Small intestine (tissue), 7 donors: ENCODE results near the gene EPN2. TPM values are rescaled to one million over a fixed set of nuclear protein-coding genes. Genes with fewer than 3 reads are reported as not detected.
A peak's percentile ranks its signal among the peaks of the same experiment; 100 is the strongest.

Experiments used
- DNase-seq, 2 donors: peaks; one replicate each; pipeline versions ENCODE4 v3.0.0 to v3.0.0-alpha.2; 2013
- FAIRE-seq: peaks from 2 replicates; lab custom pipeline; 2012; peaks lifted over from hg19 to GRCh38; lab: Jason Lieb, UNC
- H3K27ac ChIP-seq, 3 donors: one replicate each; pipeline ENCODE4 v1.5.1; 2013; ENCODE audit warnings: low read length in 2 of 3, mild to moderate bottlenecking in 2 of 3, control low read depth in 1 of 3, inconsistent platforms in 1 of 3, low read depth in 1 of 3, moderate library complexity in 1 of 3
- H3K27me3 ChIP-seq, 3 donors: one replicate each; pipeline ENCODE4 v1.6.1; 2013; ENCODE audit warnings: low read length in 3 of 3, inconsistent platforms in 1 of 3; ENCODE audit not compliant: control insufficient read depth in 3 of 3, insufficient read depth in 3 of 3
- H3K36me3 ChIP-seq, 3 donors: one replicate each; pipeline ENCODE4 v1.6.1; 2013; ENCODE audit warnings: low read length in 3 of 3, inconsistent platforms in 1 of 3, low read depth in 1 of 3, mild to moderate bottlenecking in 1 of 3, moderate library complexity in 1 of 3; ENCODE audit not compliant: control insufficient read depth in 3 of 3, insufficient read depth in 2 of 3
- H3K4me1 ChIP-seq, 3 donors: one replicate each; pipeline ENCODE4 v1.6.1; 2013; ENCODE audit warnings: low read length in 2 of 3, inconsistent platforms in 1 of 3, low read depth in 1 of 3, mild to moderate bottlenecking in 1 of 3, moderate library complexity in 1 of 3; ENCODE audit not compliant: control insufficient read depth in 3 of 3, insufficient read depth in 2 of 3
- H3K4me3 ChIP-seq, 3 donors: one replicate each; pipeline ENCODE4 v1.5.1; 2013; ENCODE audit warnings: low read length in 3 of 3, control low read depth in 1 of 3, inconsistent platforms in 1 of 3, low read depth in 1 of 3, mild to moderate bottlenecking in 1 of 3, moderate library complexity in 1 of 3
- H3K9me3 ChIP-seq, 2 donors: one replicate each; pipeline ENCODE4 v1.6.1; 2013; ENCODE audit warnings: low read depth in 1 of 2, low read length in 1 of 2; ENCODE audit not compliant: control insufficient read depth in 2 of 2, insufficient read depth in 1 of 2
- WGBS, 3 donors: extraction: QIAGEN DNeasy Blood & Tissue Kit; methylation state at CpG; one replicate each; pipeline ENCODE4 v1.1.7; 2013; 5-methylcytosine and 5-hydroxymethylcytosine counted together
- polyA plus RNA-seq, 4 donors: library from polyadenylated mRNA; stranded (reverse) in 3 of 4; unstranded in 1 of 4; fragments of 200-250 nt in 3 of 4; fragments of 120-200 nt in 1 of 4; gene quantifications; one replicate each; pipeline versions ENCODE4 v1.2.1 to v1.2.3, GENCODE V29; 2013
- donor health status: healthy with polysubstance abuse.
- donor health status: control.
- donor health status: control.
- donor health status: Bipolar disorder and iron deficiency.
- donor health status: healthy.

The EPN2 gene
- polyA plus RNA-seq, 4 donors, result 4.2 to 23.7 (median 10.0) TPM

DNA sequence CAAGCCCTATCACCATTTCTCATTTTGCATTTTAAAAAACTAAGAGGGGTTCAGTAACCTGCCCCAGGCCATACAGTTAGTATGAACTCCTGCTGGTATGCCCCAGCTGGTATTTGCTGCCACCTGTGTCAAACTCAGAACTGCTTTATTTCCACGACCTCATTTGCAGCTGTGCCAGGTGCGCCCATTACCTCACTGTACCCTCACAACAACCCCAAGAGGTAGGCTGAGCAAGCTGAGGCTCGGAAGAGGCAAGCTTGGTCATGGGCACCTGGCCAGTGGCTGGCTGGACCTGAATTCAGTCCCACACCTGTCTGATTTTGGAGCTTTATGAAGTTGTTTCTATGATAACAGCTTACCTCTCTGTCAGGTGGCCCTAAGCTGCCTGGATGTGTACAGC lies 7.6 kb downstream of the EPN2 start:
- Histone ChIP-seq H3K36me3 (peaks cover 0 to 3% (median 0%) of the 10 kb centered on the region in 3 donors), H3K9me3 (no peaks in the 10 kb centered on the region), H3K4me1 (peaks cover 0 to 8% (median 8%) of the 10 kb centered on the region in 3 donors), H3K4me3 (no peak overlapping the region), H3K27me3 (no peaks in the 10 kb centered on the region), H3K27ac (no peak overlapping the region)
- DNase-seq (no peak), FAIRE-seq (no peak)
- 41 to 59% (median 52%) methylated on average over 3 of the region's 3 CpGs for WGBS, 3 donors

DNA sequence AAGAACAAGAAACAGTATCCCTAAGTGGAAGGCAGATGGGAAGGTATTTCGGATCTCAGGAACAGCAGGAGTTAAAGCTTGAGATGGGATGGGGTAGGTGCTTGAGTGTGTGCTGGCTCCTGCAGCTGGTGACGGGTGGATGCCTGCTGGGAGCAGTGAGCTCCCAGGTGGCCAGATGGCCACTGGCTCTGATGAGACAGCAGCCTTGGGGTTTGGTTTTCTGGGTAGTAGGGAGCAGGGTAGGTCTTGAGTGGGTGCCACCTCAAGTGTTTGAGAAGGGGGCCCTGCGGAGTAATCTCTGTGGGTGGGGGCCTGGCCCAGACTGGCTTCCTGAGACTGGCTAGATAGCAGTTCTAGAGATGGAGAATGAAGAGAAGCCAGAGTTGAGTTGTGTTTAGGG lies 10.3 kb downstream of the EPN2 start:
- Histone ChIP-seq H3K27me3 (no peaks in the 10 kb centered on the region), H3K27ac (peak overlapping the region in 1 of 3 donors; percentile 19), H3K4me3 (no peak overlapping the region), H3K36me3 (peaks cover 0 to 7% (median 0%) of the 10 kb centered on the region in 3 donors), H3K9me3 (no peaks in the 10 kb centered on the region), H3K4me1 (peaks cover 0 to 8% (median 8%) of the 10 kb centered on the region in 3 donors)
- WGBS, 3 donors, result 77 to 96% (median 82%) methylated on average over 3 of the region's 3 CpGs
- no peak for DNase-seq
- FAIRE-seq, result no peak

DNA sequence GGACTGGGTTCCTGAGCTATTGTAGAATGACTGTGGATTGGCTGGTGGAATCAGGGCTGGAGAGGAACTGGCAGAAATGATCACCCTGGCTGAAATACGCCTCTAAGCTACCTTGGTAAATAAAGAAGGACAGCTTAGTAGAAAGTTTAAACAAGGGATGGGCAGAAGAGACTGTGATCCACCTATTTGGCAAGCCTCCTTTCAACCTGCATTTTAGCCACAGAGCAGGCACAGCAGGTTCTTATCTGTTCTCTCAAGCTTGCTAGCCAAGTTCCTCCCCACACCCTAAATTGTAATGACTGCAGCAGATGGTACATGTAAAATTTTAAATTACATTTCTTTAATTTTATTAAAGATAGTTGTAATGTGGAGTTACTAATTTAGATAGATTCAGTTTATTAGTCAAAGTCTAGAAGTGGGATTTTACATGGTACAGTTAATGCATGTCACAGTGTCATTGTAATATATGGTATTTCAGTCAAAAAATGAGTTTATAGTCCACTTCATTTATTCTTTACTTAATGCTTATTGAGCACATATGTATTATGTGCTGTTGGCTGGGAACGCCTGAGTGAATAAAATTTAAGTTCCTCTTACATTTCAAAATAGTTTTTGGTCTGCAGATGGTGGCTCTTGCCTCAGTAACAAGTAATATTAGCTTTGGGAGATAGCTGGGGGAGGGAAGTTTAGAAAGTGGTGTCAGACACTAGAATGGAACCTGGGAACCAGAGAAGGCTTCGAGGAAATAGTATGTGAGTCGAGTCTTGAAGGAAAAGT lies 11.2 kb downstream of the EPN2 start:
- FAIRE-seq, result no peak
- H3K27ac ChIP-seq, result peak overlapping the region in 1 of 3 donors; percentile 69
- H3K27me3 ChIP-seq, result no peaks in the 10 kb centered on the region
- peaks cover 0 to 7% (median 0%) of the 10 kb centered on the region in 3 donors for H3K36me3 ChIP-seq
- H3K4me3 ChIP-seq, result no peak overlapping the region
- no peaks in the 10 kb centered on the region for H3K9me3 ChIP-seq
- DNase-seq, result peak in 1 of 2 donors; percentile 41
- 60 to 74% (median 69%) methylated on average over 4 of the region's 4 CpGs for WGBS, 3 donors
- H3K4me1 ChIP-seq, result peaks cover 0 to 8% (median 3%) of the 10 kb centered on the region in 3 donors

DNA sequence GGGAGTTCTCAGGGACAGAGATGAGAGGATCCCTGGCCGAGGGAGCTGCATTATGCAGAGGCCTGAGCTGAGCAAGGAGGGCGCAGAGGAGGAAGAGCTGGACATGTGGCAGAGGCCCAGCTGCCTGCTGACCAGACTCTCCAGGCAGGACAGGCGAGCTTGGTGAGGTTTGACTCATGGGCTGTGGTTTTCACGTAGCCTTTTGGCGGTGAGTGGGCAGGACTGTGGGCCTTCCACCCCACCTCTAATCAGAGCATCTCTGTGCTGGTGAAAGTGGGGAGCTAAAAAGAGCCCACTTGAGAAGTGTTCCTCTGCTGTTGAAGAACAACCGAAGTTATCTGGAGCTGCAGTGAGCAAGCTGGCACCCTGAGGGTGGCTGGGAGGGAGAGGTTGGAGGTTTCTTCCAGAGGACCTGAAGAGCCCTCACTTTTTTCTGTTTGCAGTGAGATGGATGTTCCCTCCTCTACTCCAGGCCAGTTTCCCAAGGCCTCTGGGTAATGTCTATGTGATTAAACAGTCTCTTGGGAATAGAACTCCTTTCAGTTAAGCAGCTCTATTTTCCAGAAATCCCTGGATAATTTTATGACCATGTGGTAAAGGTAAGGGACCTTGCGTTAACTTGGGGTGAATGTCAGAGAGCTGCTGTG lies 11.9 kb downstream of the EPN2 start:
- Histone ChIP-seq H3K27me3 (no peaks in the 10 kb centered on the region), H3K9me3 (no peaks in the 10 kb centered on the region), H3K4me3 (no peak overlapping the region), H3K27ac (peak overlapping the region in 2 of 3 donors; percentile 3 to 69), H3K4me1 (peaks cover 0 to 8% (median 3%) of the 10 kb centered on the region in 3 donors), H3K36me3 (peaks cover 0 to 9% (median 0%) of the 10 kb centered on the region in 3 donors)
- FAIRE-seq, result no peak
- DNase-seq, result no peak
- WGBS, 3 donors, result 65 to 86% (median 80%) methylated on average over 7 of the region's 7 CpGs

DNA sequence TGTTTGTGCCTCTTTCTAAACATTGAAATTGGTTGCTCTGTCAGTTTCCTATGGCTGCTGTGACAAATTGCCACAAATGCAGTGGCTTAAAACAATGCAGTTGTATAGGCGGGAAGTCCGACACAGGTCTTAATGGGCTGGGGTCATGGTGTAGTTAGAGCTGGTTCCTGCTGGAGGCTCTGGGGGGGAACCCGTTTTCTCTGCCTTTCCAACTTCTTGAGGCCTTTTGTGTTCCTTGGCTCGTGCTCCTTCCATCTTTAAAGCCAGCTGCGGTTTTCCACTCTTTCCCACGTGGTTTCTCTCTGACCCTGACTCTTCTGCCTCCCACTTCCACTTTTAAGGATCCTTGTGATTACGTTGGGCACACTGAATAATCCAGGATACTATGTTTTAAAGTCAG lies 12.5 kb downstream of the EPN2 start:
- no peak for FAIRE-seq
- DNase-seq, result no peak
- peak overlapping the region in 2 of 3 donors; percentile 3 to 69 for H3K27ac ChIP-seq
- whole genome bisulfite sequencing, 3 donors, result 69 to 91% (median 81%) methylated on average over 7 of the region's 7 CpGs
- peaks cover 0 to 8% (median 3%) of the 10 kb centered on the region in 3 donors for H3K4me1 ChIP-seq
- H3K27me3 ChIP-seq, result no peaks in the 10 kb centered on the region
- H3K36me3 ChIP-seq, result peaks cover 0 to 9% (median 0%) of the 10 kb centered on the region in 3 donors
- H3K4me3 ChIP-seq, result no peak overlapping the region
- H3K9me3 ChIP-seq, result no peaks in the 10 kb centered on the region

DNA sequence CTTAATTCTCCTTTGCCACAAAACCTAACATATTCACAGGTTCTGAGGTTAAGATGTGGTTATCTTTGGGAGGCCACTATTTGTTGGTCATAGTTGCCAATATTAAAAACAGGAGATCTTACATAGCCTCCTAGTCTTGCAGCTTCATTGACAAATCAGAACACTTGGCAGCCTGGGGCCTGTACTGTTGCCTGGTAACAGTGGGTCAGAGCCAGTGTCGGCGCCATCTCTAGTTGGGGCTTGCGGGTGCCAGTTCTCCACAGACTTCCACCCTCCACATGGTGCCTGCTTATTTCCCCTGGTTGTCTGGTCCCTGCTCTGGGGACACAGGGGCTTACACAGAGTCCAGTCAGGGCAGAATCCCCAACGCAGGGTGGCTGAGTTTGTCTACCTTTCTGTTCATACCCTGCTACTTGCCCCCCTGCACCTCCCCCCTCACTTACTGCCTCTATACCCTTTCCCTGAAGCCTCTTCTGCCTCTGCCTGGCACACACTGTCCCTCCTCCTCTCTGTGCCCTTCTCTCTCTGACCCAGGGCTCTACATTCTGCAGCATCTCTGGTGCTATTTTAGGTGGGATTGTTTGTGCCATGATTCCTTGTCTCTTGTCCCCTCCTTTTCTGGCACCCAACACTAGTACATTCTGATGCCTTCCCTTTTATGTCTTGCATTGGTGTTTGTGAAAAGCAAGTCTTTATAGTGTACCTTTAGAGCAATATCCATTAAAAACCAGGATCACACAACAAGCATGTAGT lies 13.4 kb downstream of the EPN2 start:
- peaks cover 0 to 8% (median 3%) of the 10 kb centered on the region in 3 donors for H3K4me1 ChIP-seq
- no peak for DNase-seq
- peaks cover 0 to 6% (median 0%) of the 10 kb centered on the region in 3 donors for H3K36me3 ChIP-seq
- WGBS, 3 donors, result 89 to 98% (median 91%) methylated on average over 4 of the region's 4 CpGs
- H3K27me3 ChIP-seq, result no peaks in the 10 kb centered on the region
- no peaks in the 10 kb centered on the region for H3K9me3 ChIP-seq
- H3K27ac ChIP-seq, result peak overlapping the region in 1 of 3 donors; percentile 5
- no peak overlapping the region for H3K4me3 ChIP-seq
- no peak for FAIRE-seq

DNA sequence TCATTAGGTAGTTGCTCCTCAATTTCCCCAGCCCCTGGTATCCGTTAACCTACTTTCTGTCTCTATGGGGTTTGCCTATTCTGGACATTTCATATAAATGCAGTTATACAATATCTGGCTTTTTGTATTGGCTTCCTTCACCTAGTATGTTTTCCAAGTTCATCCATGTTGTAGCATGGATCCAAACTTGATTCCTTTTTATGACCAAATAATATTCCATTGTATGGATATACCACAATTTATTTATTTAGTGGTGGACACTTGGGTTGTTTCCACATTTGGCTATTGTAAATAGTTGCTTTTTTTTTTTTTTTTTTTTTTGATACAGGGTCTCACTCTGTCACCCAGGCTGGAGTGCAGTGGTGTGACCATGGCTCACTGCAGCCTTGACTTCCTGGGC lies 15.9 kb downstream of the EPN2 start:
- H3K4me3 ChIP-seq, result no peak overlapping the region
- no peaks in the 10 kb centered on the region for H3K27me3 ChIP-seq
- peaks cover 0 to 9% (median 0%) of the 10 kb centered on the region in 3 donors for H3K36me3 ChIP-seq
- H3K27ac ChIP-seq, result no peak overlapping the region
- DNase-seq (no peak), FAIRE-seq (no peak)
- no peaks in the 10 kb centered on the region for H3K9me3 ChIP-seq
- H3K4me1 ChIP-seq, result peaks cover 0 to 5% (median 3%) of the 10 kb centered on the region in 3 donors
- 98 to 100% (median 100%) methylated on average over 1 of the region's 1 CpG for WGBS, 3 donors

DNA sequence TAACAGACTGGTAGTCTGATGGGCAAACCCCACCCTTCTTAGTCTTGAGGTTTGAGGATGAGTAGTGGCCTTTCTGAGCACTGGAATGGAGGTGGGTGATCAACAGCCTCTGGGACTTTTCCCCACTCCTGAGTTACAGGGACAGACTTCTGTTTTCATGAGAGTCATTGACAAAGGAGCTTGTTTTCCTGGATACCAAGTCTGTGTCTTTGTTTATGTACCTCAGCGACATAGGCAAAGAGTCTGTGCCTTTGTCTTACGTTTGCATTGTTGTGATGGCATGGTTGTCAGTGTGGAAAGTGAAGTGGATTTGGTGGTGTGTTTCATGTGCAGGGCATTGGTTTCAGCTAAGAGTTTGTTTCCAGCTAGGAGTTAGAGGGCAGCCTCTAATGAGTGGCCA lies 17.5 kb downstream of the EPN2 start:
- Histone ChIP-seq H3K9me3 (no peaks in the 10 kb centered on the region), H3K36me3 (peaks cover 0 to 9% (median 0%) of the 10 kb centered on the region in 3 donors), H3K4me1 (no peaks in the 10 kb centered on the region), H3K4me3 (no peak overlapping the region), H3K27ac (no peak overlapping the region), H3K27me3 (no peaks in the 10 kb centered on the region)
- no peak for DNase-seq
- FAIRE-seq, result no peak
- 77 to 92% (median 84%) methylated on average over 2 of the region's 2 CpGs for WGBS, 3 donors
